PC-3 (cell line): ENCODE results near the gene CAPN1. TPM values are rescaled to one million over a fixed set of nuclear protein-coding genes. Genes with fewer than 3 reads are reported as not detected.
A peak's percentile ranks its signal among the peaks of the same experiment; 100 is the strongest.

Source experiments
- ATAC-seq: fragments of 200-7000 bp; cut with Tn5 transposase; 2 replicates; pipeline ENCODE4 v1.9.1; 2020; ENCODE audit warnings: mild to moderate bottlenecking, moderate library complexity
- BruUV-seq: library from RNA; stranded (reverse); fragments of 400-500 nt; replicated peaks from 2 replicates; lab custom pipeline; 2021; lab: Mats Ljungman, UMichigan
- CTCF ChIA-PET: fragments of 300-600 bp; sonication (Branson Sonifier 250); formaldehyde crosslinking; loops from one replicate; lab custom pipeline; 2022; ENCODE audit warnings: antibody characterized with exemption; lab: Charles Lee
- POLR2A ChIA-PET: fragments of 300-600 bp; sonication (Branson Sonifier 250); formaldehyde crosslinking; loops from one replicate; lab custom pipeline; 2022; ENCODE audit warnings: antibody characterized with exemption; ENCODE audit not compliant: unreplicated experiment; lab: Charles Lee
- DNase-seq: peaks from one replicate; pipeline ENCODE4 v3.0.0-alpha.2; 2015
- H2AFZ ChIP-seq: fragments of 300-600 bp; sonication (generic); 2 replicates; pipeline ENCODE4 v1.6.0; 2016; ENCODE audit warnings: antibody characterized with exemption, low read length
- H3F3A ChIP-seq: fragments of 300-600 bp; sonication (generic); one replicate; pipeline ENCODE4 v1.6.0; 2017; ENCODE audit warnings: antibody characterized with exemption, low read length, control low read depth, mild to moderate bottlenecking; ENCODE audit not compliant: unreplicated experiment
- H3K27ac ChIP-seq: fragments of 300-600 bp; sonication (generic); 2 replicates; pipeline ENCODE4 v1.5.1; 2016; ENCODE audit warnings: mild to moderate bottlenecking, low read length
- H3K27me3 ChIP-seq: fragments of 300-600 bp; sonication (generic); 2 replicates; pipeline ENCODE4 v1.6.1; 2016; ENCODE audit warnings: low read length, mixed read lengths
- H3K36me3 ChIP-seq: fragments of 300-600 bp; sonication (generic); 2 replicates; pipeline ENCODE4 v1.6.1; 2016; ENCODE audit warnings: low read depth, mixed run types, low read length, mixed read lengths
- H3K4me1 ChIP-seq: fragments of 300-600 bp; sonication (generic); 2 replicates; pipeline ENCODE4 v1.5.1; 2016; ENCODE audit warnings: low read length; ENCODE audit not compliant: insufficient read depth
- H3K4me2 ChIP-seq: fragments of 300-600 bp; sonication (generic); 2 replicates; pipeline ENCODE4 v1.6.0; 2016; ENCODE audit warnings: low read length
- H3K4me3 ChIP-seq: fragments of 300-600 bp; sonication (generic); 2 replicates; pipeline ENCODE4 v1.5.1; 2016; ENCODE audit warnings: mild to moderate bottlenecking, low read length, mixed read lengths
- H3K79me2 ChIP-seq: fragments of 300-600 bp; sonication (generic); 2 replicates; pipeline ENCODE4 v1.6.1; 2017; ENCODE audit warnings: low read length, mixed read lengths
- H3K9ac ChIP-seq: fragments of 300-600 bp; sonication (generic); 2 replicates; pipeline ENCODE4 v1.6.0; 2016; ENCODE audit warnings: mild to moderate bottlenecking, low read length
- H3K9me2 ChIP-seq: fragments of 300-600 bp; sonication (generic); replicated peaks from 2 replicates; pipeline ENCODE4 v1.6.1; 2016; ENCODE audit warnings: mixed run types, low read length, mixed read lengths
- H3K9me3 ChIP-seq: fragments of 300-600 bp; sonication (generic); 2 replicates; pipeline ENCODE4 v1.6.1; 2016; ENCODE audit warnings: low read length, mixed read lengths
- H4K20me1 ChIP-seq: fragments of 300-600 bp; sonication (generic); 2 replicates; pipeline ENCODE4 v1.6.1; 2016; ENCODE audit warnings: low read length, mixed read lengths
- CTCF ChIP-seq: fragments of 300-600 bp; sonication (generic); conservative IDR thresholded peaks from 2 replicates; pipeline ENCODE4 v1.5.1; 2017; ENCODE audit warnings: antibody characterized with exemption, low read depth, mild to moderate bottlenecking, low read length
- EZH2 ChIP-seq: fragments of 300-600 bp; sonication (generic); IDR thresholded peaks from one replicate; pipeline ENCODE4 v1.6.1; 2017; ENCODE audit warnings: antibody characterized with exemption, mild to moderate bottlenecking, low read length; ENCODE audit not compliant: unreplicated experiment
- EZH2phosphoT487 ChIP-seq: fragments of 300-600 bp; sonication (generic); IDR thresholded peaks from 2 replicates; pipeline ENCODE4 v1.6.1; 2018; ENCODE audit warnings: mild to moderate bottlenecking, antibody characterized with exemption, low read length, borderline replicate concordance
- intact Hi-C: fragments of 100-400 bp; cut with micrococcal nuclease; formaldehyde crosslinking; loops from 2 replicates; pipeline ENCODE4 v1.9.0; 2023
- total RNA-seq: library from RNA; depleted of rRNA; stranded (reverse); fragments of >200 nt; gene quantifications from 2 replicates; pipeline ENCODE4 v1.2.3, GENCODE V29; 2014

The CAPN1 gene
- total RNA-seq, 1 experiment from 2014 or later: 307 TPM

GRCh38 chr11:65221026-65221425 lies 39.3 kb downstream of the CAPN1 start:
- Histone ChIP-seq H3K9ac (no peak overlapping the region), H4K20me1 (no peaks in the 10 kb centered on the region), H3K27me3 (no peaks in the 10 kb centered on the region), H3F3A (no peaks in the 10 kb centered on the region), H3K4me1 (peaks cover 9% of the 10 kb centered on the region), H2AFZ (no peak overlapping the region), H3K4me3 (no peak overlapping the region), H3K9me2 (no peaks in the 10 kb centered on the region), H3K27ac (no peak overlapping the region), H3K4me2 (no peak overlapping the region), H3K9me3 (no peaks in the 10 kb centered on the region), H3K79me2 (no peaks in the 10 kb centered on the region), H3K36me3 (no peaks in the 10 kb centered on the region)
- TF ChIP-seq EZH2: no peak
- no peak for TF ChIP-seq CTCF
- no peak for TF ChIP-seq EZH2phosphoT487
- POLR2A ChIA-PET: no interaction called here
- DNase-seq: no peak
- no peak for ATAC-seq
- intact Hi-C loops: no loop called here
- CTCF ChIA-PET: no interaction called here
- no TSS peak for BruUV-seq

GRCh38 chr11:65223011-65223410 lies 41.3 kb downstream of the CAPN1 start:
- no peak overlapping the region for H3K27ac ChIP-seq
- H3K27me3 ChIP-seq: no peaks in the 10 kb centered on the region
- H3K4me3 ChIP-seq: no peak overlapping the region
- no peak overlapping the region for H3K4me2 ChIP-seq
- H3K4me1 ChIP-seq: peaks cover 9% of the 10 kb centered on the region
- H2AFZ ChIP-seq: no peak overlapping the region
- no peaks in the 10 kb centered on the region for H3K9me3 ChIP-seq
- intact Hi-C loops: no loop called here
- no peaks in the 10 kb centered on the region for H3K79me2 ChIP-seq
- no peaks in the 10 kb centered on the region for H3F3A ChIP-seq
- BruUV-seq: no TSS peak
- no peaks in the 10 kb centered on the region for H4K20me1 ChIP-seq
- TF ChIP-seq CTCF: no peak
- no peak for TF ChIP-seq EZH2phosphoT487
- no peak for TF ChIP-seq EZH2
- H3K9ac ChIP-seq: no peak overlapping the region
- ChIA-PET POLR2A (no interaction called here), CTCF (no interaction called here)
- H3K9me2 ChIP-seq: no peaks in the 10 kb centered on the region
- DNase-seq (no peak), ATAC-seq (no peak)
- H3K36me3 ChIP-seq: no peaks in the 10 kb centered on the region

- Histone ChIP-seq H3K9me3 (no peaks in the 10 kb centered on the region), H3K4me2 (peak overlapping the region; percentile 10), H3K27me3 (no peaks in the 10 kb centered on the region), H4K20me1 (no peaks in the 10 kb centered on the region), H3K4me3 (no peak overlapping the region), H3K4me1 (peaks cover 9% of the 10 kb centered on the region), H3F3A (no peaks in the 10 kb centered on the region), H3K9ac (no peak overlapping the region), H2AFZ (no peak overlapping the region), H3K9me2 (no peaks in the 10 kb centered on the region), H3K79me2 (no peaks in the 10 kb centered on the region), H3K36me3 (no peaks in the 10 kb centered on the region), H3K27ac (no peak overlapping the region)
- BruUV-seq: no TSS peak
- peak; percentile 78 for DNase-seq
- ChIA-PET POLR2A (no interaction called here), CTCF (no interaction called here)
- peak; percentile 99 for ATAC-seq
- TF ChIP-seq EZH2phosphoT487: no peak
- TF ChIP-seq CTCF: no peak
- TF ChIP-seq EZH2: no peak
- intact Hi-C loops: no loop called here
Measured at GRCh38 chr11:65224930-65225278, 43.2 kb downstream of the CAPN1 start.
